ENCODE data around the gene SPATS2L.

SPATS2L gene

GRCh38 chr2:200350850-200351285 lies 44.4 kb downstream of the SPATS2L start:
- peak; percentile 51 for DNase-seq (ENCODE audit: low read depth, low spot score)

GRCh38 chr2:200351815-200352214 lies 45.3 kb downstream of the SPATS2L start:
- DNase-seq (ENCODE audit: low read depth, low spot score): no peak

GRCh38 chr2:200352636-200353035 lies 46.1 kb downstream of the SPATS2L start:
- DNase-seq (ENCODE audit: low read depth, low spot score): no peak

- DNase-seq (ENCODE audit: low read depth, low spot score): no peak
These were observed 46.6 kb downstream of the SPATS2L start for GRCh38 chr2:200353120-200353519.

GRCh38 chr2:200353874-200354273 lies 47.4 kb downstream of the SPATS2L start:
- no peak for DNase-seq (ENCODE audit: low read depth, low spot score)

- DNase-seq (ENCODE audit: low read depth, low spot score): no peak
These were observed 48.6 kb downstream of the SPATS2L start for GRCh38 chr2:200354833-200355751.

- DNase-seq (ENCODE audit: low read depth, low spot score): no peak
These were observed 49.8 kb downstream of the SPATS2L start for GRCh38 chr2:200356321-200356720.

- no peak for DNase-seq (ENCODE audit: low read depth, low spot score)
These were observed 50.4 kb downstream of the SPATS2L start for GRCh38 chr2:200356857-200357384.

GRCh38 chr2:200357845-200358244 lies 51.4 kb downstream of the SPATS2L start:
- DNase-seq (ENCODE audit: low read depth, low spot score): no peak

- no peak for DNase-seq (ENCODE audit: low read depth, low spot score)
These were observed 53.1 kb downstream of the SPATS2L start for GRCh38 chr2:200359552-200359951.

- no peak for DNase-seq (ENCODE audit: low read depth, low spot score)
These were observed 53.9 kb downstream of the SPATS2L start for GRCh38 chr2:200360364-200360763.

- no peak for DNase-seq (ENCODE audit: low read depth, low spot score)
These were observed 55.9 kb downstream of the SPATS2L start for GRCh38 chr2:200362202-200362917.

- DNase-seq (ENCODE audit: low read depth, low spot score): no peak
These were observed 56.8 kb downstream of the SPATS2L start for GRCh38 chr2:200363279-200363678.

- no peak for DNase-seq (ENCODE audit: low read depth, low spot score)
These were observed 57.6 kb downstream of the SPATS2L start for GRCh38 chr2:200364142-200364541.

- no peak for DNase-seq (ENCODE audit: low read depth, low spot score)
These were observed 58.1 kb downstream of the SPATS2L start for GRCh38 chr2:200364620-200365019.

- no peak for DNase-seq (ENCODE audit: low read depth, low spot score)
These were observed 58.7 kb downstream of the SPATS2L start for GRCh38 chr2:200365209-200365608.

- no peak for DNase-seq (ENCODE audit: low read depth, low spot score)
These were observed 60.7 kb downstream of the SPATS2L start for GRCh38 chr2:200367155-200367554.

GRCh38 chr2:200369886-200370285 lies 63.4 kb downstream of the SPATS2L start:
- no peak for DNase-seq (ENCODE audit: low read depth, low spot score)

GRCh38 chr2:200373231-200373630 lies 66.7 kb downstream of the SPATS2L start:
- no peak for DNase-seq (ENCODE audit: low read depth, low spot score)

- DNase-seq (ENCODE audit: low read depth, low spot score): no peak
These were observed 67.5 kb downstream of the SPATS2L start for GRCh38 chr2:200373973-200374416.

GRCh38 chr2:200376513-200377354 lies 70.2 kb downstream of the SPATS2L start:
- DNase-seq (ENCODE audit: low read depth, low spot score): no peak

Measured in brain pericyte (primary cell).